ENCODE results near the gene RAB8B.

RAB8B gene

GRCh38 chr15:63212050-63213004 is 22.9 kb downstream of the RAB8B start:
- Histone ChIP-seq H3K27me3 (ENCODE audit: insufficient read depth, low read depth, severe bottlenecking) (no peaks in the 10 kb centered on the region), H3K27ac (no peak overlapping the region), H3K9me3 (ENCODE audit: severe bottlenecking) (no peaks in the 10 kb centered on the region), H3K4me3 (ENCODE audit: low read depth, low read length) (no peak overlapping the region), H3K36me3 (no peaks in the 10 kb centered on the region)
- no peak for DNase-seq
- no peak for TF ChIP-seq CTCF (IDR thresholded peaks at IDR 0.05; ENCODE audit: low read depth, low read length)

- no peak for TF ChIP-seq CTCF (IDR thresholded peaks at IDR 0.05; ENCODE audit: low read depth, low read length)
- no peak overlapping the region for H3K27ac ChIP-seq
Observed at GRCh38 chr15:63218100-63218808, 28.8 kb downstream of the RAB8B start.

DNA sequence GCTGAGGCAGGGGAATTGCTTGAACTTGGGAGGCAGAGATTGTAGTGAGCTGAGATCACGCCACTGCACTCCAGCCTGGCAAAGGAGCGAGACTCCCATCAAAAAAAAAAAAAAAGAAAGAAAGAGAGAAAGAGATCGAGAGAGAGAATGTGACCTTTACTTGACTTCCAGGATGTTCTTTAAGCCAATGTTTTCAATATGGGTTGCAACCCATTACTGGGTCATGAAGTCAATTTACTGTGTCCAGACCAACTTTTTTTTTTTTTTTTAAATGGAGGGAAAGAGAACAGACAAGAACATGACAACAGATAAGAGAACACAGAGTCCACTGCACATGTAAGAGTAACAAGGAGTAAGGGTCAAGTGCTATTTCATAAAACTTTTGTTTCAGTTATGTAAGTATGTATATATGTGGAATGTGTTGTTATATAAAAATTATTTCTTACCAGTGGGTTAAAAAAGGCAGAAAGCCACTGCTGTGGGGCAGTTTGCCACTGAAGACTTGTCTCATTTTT is 29.8 kb downstream of the RAB8B start:
- no peak overlapping the region for H3K27ac ChIP-seq

More at GRCh38 chr15:63218100-63218808, 28.8 kb downstream of the RAB8B start:
- H3K4me3 ChIP-seq (ENCODE audit: low read depth, low read length): no peak overlapping the region
- H3K27me3 ChIP-seq (ENCODE audit: insufficient read depth, low read depth, severe bottlenecking): no peaks in the 10 kb centered on the region
- no peaks in the 10 kb centered on the region for H3K9me3 ChIP-seq (ENCODE audit: severe bottlenecking)
- no peak for DNase-seq
- no peaks in the 10 kb centered on the region for H3K36me3 ChIP-seq

GRCh38 chr15:63221346-63221745 is 31.9 kb downstream of the RAB8B start:
- Histone ChIP-seq H3K27me3 (ENCODE audit: insufficient read depth, low read depth, severe bottlenecking) (no peaks in the 10 kb centered on the region), H3K36me3 (no peaks in the 10 kb centered on the region), H3K9me3 (ENCODE audit: severe bottlenecking) (no peaks in the 10 kb centered on the region), H3K27ac (no peak overlapping the region), H3K4me3 (ENCODE audit: low read depth, low read length) (no peak overlapping the region)
- TF ChIP-seq CTCF (IDR thresholded peaks at IDR 0.05; ENCODE audit: low read depth, low read length): no peak
- DNase-seq: no peak

More for the DNA sequence above, 29.8 kb downstream of the RAB8B start:
- Histone ChIP-seq H3K9me3 (ENCODE audit: severe bottlenecking) (no peaks in the 10 kb centered on the region), H3K27me3 (ENCODE audit: insufficient read depth, low read depth, severe bottlenecking) (no peaks in the 10 kb centered on the region), H3K36me3 (no peaks in the 10 kb centered on the region), H3K4me3 (ENCODE audit: low read depth, low read length) (no peak overlapping the region)
- no peak for TF ChIP-seq CTCF (IDR thresholded peaks at IDR 0.05; ENCODE audit: low read depth, low read length)
- DNase-seq: no peak

GRCh38 chr15:63223463-63223862 is 34.1 kb downstream of the RAB8B start:
- H3K9me3 ChIP-seq (ENCODE audit: severe bottlenecking): no peaks in the 10 kb centered on the region
- no peak for TF ChIP-seq CTCF (IDR thresholded peaks at IDR 0.05; ENCODE audit: low read depth, low read length)
- DNase-seq: no peak
- no peak overlapping the region for H3K27ac ChIP-seq
- no peaks in the 10 kb centered on the region for H3K27me3 ChIP-seq (ENCODE audit: insufficient read depth, low read depth, severe bottlenecking)
- H3K36me3 ChIP-seq: no peaks in the 10 kb centered on the region
- no peak overlapping the region for H3K4me3 ChIP-seq (ENCODE audit: low read depth, low read length)

Measured in WERI-Rb-1 (cell line).